NCI-H1694 (cell line): ENCODE measurements around the gene SPATA7.
"Not testable (repeated sequence)": the region's sequence is repeated elsewhere in the genome, so short reads cannot be mapped to it uniquely, and the experiment has no call there.

Source experiments
- DNase-seq: peaks from one replicate; lab custom pipeline; 2025; lab: John Stamatoyannopoulos, UW

SPATA7 gene, protein sequence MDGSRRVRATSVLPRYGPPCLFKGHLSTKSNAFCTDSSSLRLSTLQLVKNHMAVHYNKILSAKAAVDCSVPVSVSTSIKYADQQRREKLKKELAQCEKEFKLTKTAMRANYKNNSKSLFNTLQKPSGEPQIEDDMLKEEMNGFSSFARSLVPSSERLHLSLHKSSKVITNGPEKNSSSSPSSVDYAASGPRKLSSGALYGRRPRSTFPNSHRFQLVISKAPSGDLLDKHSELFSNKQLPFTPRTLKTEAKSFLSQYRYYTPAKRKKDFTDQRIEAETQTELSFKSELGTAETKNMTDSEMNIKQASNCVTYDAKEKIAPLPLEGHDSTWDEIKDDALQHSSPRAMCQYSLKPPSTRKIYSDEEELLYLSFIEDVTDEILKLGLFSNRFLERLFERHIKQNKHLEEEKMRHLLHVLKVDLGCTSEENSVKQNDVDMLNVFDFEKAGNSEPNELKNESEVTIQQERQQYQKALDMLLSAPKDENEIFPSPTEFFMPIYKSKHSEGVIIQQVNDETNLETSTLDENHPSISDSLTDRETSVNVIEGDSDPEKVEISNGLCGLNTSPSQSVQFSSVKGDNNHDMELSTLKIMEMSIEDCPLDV

DNA sequence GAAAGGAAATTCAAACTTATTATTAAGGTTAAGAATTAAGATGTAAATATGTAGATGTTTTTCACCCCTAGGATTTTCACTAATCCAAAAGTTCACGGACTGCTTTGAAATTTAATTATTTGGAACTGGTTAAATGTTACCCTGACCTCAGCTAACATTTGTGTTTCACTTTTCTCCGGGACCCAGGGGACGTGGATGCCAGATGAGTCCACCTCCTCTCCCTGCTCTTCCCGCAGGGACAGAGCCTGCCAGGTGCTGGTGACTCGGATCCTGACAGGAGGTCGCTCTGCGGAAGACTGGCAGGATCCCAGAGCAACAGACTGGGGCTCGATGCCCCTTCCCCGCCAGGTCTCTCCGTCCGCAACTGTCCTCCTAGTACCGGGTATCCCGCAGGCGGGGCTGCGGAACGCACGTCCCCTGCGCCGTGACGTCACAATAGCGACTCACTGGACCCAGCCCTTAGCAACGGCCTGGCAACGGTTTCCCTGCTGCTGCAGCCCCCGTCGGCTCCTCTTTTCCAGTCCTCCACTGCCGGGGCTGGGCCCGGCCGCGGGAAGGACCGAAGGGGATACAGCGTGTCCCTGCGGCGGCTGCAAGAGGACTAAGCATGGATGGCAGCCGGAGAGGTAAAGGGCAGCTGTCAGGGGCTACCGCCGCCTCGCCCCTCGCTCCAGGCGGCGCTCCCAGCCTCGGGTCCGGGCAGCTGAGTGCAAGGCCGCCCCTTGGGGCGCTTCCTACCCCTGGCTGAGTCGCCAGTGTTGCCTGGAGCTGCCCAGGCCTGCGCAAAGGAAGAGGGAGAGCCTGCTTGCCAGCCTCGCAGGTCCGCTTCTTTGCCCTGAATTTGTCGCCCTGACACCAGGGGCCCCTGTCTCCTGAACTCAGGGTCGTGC is at the start of gene SPATA7:
SPATA7 (plus strand) TSS at position 446 of the 890 bp plus-strand sequence; CDS start at position 608, 162 bp downstream.
- DNase-seq = peak; percentile 96

DNA sequence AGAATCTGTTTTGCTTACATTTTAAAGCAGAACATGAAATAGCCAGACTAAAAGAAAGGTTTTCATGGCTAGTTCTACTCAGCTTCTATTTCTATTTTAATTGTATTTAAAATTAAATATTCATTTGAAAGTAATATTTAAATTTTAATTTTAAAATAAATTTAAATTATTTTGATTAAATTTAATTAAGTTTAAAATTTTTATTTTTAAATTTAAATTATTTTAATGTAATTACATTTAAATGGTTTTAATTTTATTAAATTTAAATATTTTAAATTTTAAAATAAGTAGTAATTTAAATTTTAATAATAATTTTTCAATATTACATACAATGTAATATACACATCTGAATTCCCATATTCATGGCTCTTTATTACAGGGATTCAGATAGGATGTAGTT is 45.1 kb upstream of the SPATA7 start:
- no peak for DNase-seq

DNA sequence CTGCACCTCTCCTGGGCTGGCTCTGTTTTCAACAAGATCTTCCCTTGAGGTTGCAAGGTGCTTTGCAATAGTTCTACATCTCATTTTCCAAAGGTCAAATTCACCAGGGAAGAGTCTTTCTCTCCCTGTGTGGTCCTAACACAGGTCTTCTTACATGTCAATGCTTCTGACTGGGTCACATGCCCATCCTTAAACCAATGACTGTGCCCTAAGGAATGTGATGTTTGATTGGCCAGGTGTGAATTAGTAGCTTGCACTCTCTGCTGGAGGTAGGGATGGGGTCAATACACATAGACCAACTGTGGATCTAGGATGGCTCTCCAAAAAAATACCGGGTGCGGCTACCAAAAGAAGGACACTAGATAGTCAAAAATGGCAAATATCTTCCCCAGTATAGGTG is 42.5 kb upstream of the SPATA7 start:
- DNase-seq = no peak

DNA sequence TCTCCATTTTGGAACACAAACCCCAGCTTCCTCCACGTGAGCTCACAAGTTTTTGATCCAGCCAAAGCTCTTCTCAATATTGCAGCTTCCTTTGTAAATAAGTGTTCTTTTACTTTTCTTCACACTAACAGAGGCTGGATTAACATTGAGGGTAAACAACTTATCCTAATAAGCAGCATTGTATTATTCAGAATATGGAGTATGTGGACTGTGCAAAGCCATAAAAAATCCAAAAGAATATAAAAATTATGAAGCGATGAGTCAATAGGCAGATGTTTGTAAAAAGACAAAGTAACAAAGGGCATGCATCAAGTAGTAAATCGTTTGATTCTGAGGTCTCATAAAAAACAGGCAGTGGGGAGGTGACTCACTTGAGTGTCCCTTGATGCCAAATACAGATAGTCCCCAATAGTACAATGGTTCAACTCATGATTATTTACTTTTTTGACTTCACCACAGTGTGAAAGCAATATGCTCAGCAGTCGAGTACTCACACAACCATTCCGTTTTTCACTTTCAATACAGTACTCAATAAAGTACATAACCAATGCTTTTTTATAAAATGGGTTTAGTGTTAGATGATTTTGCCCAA is 39.3 kb upstream of the SPATA7 start:
- no peak for DNase-seq

DNA sequence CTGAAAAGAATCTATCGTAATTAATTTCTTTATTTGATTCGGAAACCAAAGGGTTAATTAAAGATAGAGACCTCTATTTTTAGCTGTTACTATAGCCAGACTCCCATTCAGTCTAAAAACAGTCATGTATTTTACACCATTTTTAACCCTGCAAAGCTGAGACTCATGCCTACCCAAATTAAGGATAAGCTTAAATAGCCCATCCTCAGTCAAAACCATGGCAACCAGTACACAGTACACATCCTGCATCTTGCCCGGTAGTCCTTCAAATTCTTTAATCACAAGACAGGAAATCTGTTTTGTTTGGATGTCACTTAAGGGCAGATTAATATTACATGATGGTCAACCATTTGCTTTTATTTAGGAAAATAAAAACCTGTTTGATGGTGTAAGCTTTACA is 36.9 kb upstream of the SPATA7 start:
- no peak for DNase-seq

DNA sequence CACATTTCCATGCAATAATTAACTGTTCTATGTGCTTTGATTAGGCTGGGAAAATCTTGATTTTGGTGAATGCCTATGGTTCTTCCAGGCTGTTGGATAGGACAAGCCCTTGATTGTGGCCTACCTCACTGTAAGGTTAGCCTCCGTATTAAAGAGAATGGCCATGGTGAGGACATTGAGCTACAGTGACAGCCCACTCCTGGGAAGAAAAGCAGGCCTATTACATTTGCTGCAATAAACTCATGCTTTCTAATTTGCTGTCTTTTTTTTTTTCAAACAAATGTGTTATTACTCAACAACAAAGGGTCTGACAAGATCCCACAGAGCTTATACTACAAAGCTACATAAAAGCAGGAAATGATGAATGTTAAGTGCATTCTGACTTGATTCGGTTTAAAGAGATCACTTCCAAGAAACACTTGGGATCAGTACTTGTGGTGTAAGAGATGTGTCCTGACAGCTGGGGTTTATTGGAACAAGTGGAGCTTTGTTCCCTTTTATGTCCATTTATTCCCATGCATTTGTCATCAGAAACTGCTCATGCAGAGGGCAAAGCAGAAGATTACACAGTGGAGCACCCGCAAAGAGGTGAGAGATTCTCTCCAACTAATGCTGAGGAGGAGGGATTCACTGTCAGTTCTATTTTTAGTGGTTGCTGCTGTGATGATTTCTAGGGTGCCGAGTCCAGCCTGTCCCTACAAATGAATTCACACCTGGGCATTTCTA is 33.3 kb upstream of the SPATA7 start:
- DNase-seq = no peak

DNA sequence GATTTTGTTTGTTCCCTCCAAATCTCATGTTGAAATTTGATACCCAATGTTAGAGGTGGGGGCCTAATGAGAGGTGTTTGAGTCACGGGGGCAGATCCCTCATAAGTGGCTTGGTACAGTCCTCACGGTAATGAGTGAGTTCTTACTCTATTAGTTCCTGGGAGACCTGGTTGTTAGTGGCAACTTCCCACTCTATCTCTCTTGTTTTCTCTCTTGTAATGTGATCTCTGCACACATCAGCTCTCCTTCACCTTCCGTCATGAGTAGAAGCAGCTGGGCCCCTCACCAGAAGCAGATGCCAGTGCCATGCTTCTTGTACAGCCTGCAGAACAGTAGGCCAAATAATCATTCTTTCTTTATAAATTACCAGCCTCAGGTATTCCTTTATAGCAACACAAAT is 32.8 kb upstream of the SPATA7 start:
- no peak for DNase-seq

DNA sequence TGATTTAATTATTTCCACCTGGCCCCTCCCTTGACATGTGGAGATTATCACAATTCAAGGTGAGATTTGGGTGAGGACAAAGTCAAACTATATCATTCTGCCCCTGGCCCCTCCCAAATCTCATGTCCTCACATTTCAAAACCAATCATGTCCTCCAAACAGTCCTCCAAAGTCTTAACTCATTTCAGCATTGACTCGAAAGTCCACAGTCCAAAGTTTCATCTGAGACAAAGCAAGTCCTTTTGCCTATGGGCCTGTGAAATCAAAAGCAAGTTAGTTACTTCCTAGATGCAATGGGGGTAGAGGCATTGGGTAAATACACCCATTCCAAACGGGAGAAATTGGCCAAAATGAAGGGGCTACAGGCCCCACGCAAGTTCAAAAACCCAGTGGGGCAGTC is 31.1 kb upstream of the SPATA7 start:
- no peak for DNase-seq

DNA sequence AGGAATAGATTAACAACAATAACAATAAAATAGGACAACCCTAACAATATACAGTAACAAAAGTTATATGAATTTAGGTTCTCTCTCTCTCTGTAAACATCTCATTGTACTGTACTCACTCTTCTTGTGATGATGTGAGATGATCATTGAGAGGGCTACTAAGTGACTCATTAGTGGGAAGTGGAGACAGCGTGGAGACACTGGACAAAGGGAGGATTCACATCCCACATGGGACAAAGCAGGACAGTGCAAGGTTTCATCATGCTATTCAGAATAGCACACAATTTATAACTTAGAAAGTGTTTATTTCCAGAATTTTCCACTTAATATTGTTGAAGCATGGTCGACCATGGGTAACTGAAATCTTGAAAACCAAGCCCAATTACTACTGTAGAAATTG is 26.0 kb upstream of the SPATA7 start:
- DNase-seq = no peak

DNA sequence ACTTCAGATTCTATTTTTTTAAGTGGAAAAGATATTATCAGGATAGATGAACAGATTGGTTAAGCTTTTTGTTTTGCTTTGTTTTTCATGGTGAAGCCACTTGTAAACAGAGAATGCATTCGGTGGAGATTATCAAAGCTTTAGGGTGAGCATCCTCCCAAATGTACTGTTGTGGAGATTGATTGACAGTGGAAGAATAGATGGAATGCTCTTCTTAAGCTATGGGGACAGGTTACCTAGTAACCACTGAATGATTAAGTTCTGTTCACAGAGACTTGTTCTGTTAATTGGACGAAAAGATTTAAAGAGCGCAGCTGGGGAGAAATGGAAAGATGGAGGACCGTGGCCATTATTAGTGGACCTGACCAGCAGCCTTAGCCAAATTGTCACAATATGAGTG is 21.8 kb upstream of the SPATA7 start:
- no peak for DNase-seq

DNA sequence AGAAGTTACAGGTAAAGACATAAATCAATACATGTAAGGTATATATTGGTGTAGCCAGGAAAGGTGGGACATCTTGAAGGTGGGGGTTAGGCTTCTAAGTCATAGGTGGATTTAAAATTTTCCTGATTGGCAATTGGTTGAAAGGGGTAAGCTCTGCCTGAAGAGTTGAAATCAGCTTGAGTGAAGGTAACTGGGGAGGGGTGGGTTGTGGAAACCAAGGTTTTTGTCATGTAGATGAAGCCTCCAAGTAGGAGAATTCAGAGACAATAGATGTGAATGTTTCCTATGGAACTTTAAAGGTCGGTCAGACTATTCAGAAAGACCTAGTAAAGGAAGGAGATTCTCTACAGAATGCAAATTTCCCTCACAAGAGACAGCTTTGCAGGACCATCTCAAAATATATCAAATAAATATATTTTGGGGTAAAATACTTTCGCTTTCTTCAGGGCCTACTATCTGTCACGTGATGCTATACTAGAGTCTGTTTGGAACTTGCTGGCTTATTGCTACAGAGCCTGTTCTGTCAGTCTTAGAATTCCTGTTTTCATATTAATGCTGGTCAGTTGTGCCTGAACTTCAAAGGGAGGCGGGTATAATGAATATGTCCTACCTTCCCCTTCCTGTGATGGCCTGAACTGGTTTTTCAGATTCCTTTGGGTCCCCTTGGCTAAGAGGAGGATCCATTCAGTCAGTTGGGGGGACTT is 20.6 kb upstream of the SPATA7 start:
- DNase-seq = no peak

DNA sequence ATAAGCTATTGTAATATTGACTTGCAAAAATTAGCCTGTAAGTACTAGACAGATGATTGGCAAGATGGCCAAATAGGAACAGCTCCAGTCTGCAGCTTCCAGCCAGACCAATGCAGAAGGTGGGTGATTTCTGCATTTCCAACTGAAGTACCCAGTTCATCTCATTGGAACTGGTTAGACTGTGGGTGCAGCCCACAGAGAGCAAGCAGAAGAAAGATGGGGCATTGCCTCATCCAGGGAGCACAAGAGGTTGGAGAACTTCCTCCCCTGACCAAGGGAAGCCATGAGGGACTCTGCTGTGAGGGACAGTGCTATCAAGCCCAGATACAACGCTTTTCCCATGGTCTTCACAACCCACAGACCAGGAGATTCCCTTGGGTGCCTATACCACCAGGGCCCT is 16.0 kb upstream of the SPATA7 start:
- DNase-seq = no peak

DNA sequence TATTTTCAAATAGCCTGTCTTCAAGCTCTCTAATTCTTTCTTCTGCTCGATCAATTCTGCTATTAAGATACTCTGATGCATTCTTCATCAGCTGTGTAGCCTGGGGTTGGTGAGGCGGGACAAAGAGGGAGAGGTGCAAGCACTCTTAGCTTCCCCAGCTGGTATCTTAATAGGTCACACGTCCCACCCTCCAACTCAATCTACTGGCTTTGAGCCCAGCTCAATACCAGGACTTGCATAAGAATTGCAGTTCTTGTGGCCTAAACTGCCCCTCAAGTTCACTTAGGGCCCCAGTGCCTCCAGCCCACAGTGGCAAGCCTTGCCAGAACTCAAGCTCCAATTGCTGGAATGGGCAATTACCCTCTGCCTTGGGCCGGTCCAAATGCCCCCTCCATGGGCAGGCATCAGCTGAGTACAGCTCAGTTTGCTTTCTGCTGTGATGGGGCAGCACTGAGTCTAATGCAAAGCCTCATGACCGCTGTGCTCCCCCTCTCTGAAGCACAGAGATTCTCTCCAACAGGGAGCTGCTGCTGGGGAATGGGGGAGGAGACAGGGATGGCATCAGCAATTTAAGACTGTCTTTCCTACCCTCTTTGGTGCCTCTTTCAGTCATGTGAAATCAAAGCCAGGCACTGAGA is 5.6 kb upstream of the SPATA7 start:
- DNase-seq = no peak

DNA sequence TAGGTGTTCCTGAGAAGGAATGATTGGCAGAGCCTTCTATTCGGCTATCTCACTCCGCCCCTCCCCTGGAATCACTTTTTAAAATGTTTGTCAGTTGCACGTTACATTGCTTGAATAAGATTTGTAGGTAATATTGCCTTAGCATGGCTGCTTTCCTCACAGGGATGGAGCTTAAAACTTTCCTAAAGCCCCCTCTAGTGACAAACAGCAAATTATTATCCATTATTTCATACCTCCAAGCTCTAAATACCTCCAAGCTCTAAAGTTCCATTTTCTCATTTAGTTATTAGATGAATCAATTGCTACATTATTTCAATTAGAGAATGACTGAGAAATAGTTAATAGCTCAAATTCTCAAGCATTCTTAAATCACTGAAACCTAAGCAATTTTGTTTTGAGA is 5.1 kb upstream of the SPATA7 start:
- peak; percentile 16 for DNase-seq

DNA sequence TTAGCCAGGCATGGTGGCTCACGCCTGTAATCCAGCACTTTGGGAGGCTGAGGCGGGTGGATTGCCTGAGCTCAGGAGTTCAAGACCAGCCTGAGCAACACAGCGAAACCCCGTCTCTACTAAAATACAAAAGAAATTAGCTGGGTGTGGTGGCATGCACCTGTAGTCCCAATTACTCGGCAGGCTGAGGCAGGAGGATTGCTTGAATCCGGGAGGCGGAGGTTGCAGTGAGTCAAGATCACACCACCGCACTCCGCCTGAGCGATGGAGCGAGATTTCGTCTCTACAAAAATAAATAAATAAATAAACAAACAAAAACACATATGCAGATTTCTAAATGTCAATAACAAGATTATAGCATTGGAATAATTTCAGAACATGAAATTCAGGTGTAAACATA is 3.8 kb upstream of the SPATA7 start:
- not testable (repeated sequence) for DNase-seq

DNA sequence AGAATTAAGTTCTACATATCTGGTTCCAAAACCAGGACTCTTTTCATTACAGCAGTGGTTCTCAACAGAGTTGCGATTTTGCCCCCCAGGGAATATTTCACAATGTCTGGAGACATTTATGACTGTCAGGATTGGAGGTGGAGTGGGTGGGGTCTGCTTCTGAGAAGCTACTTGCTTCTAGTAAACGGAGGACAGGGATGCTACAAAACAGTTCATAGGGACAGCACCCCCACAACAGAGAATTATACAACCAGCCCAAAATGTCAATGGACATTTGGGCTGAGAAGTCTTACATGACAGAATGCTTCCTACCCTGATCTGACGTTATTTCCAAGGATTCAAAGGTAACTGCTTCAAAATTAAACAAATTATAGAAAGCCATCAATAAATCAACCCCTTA is 739 bp upstream of the SPATA7 start:
- DNase-seq = no peak

DNA sequence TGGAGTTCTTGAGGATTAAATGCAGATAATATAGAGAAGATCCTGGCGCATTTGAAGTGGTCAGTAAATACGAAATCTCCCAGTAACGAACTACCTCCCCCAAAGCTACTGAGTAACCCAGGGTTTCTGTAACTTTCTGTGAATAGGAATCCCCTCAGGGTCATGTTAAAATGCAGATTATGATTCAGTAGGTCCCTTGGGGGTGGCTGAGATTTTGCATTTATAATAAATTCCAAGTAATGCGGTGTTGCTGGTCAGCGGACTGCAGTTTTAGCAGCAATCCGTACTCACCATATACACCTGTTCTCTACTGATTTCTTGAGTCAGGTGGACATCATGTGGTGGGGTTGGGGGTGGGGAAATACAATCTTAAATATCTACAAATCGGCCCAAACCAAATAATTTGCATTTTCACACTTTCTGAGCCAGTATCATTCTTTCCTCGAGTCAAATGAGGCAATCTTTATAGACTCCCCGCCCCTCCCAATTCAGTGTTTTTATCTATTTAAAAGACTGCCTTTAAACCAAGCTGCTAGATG is 868 bp downstream of the SPATA7 start:
- no peak for DNase-seq

DNA sequence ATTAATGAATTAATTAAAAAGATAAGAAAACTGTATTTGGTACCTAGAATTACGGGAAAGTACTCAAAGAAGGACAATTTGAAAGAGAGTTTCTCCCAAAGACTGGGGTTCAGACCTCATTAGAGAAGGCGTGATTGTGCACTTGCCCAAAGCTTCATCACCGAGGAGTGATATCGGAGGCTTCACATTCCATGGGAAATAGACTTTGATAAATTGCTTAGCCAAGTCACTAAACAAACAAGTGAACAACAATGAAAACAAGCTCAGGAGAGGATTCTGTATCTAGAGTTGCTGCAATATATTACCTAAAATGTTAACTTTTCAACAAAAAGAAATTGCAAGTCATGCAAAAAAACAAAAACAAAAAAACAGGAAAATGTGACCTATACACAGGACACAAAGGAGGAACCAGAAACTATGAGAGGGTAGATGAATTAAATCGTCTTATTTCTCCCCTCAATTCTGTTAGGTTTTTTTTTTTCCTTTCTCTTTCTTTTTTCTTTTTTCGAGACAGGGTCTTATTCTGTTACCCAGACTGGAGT is 3.4 kb downstream of the SPATA7 start:
- DNase-seq = no peak

DNA sequence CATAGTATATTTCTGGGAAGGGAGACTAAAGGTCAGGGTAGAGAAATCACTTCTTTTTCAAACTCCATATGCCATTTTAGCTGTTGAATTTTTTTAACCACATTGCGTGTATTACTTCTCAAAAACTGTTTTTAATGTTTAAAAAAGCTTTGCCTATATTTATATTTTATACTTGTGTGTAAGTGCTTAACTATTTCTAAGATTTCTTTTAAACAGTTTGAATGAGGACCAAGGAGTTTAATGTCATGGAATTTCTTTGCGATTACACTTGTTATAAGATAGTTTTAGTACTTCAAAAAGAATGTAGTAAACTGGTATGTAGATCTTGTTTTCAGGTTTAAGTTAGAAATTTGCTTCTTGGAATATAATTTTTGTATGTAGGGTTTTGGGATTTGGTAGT is 7.2 kb downstream of the SPATA7 start:
- DNase-seq = no peak

DNA sequence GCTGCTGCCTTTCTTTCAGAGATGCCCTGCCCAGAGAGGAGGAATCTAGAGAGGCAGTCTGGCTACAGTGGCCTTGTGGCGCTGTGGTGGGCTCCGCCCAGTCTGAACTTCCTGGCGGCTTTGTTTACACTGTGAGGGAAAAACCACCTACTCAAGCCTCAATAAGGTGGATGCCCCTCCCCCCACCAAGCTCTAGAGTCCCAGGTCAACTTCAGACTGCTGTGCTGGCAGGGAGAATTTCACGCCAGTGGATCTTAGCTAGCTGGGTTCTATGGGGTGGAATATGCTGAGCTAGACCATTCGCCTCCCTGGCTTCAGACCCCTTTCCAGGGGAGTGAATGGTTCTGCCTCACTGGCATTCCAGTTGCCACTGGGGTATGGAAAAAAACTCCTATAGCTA is 25.6 kb downstream of the SPATA7 start:
- no peak for DNase-seq
